GM12875 (cell line): ENCODE measurements around the gene WDR44.
"Not testable (repeated sequence)": the region's sequence is repeated elsewhere in the genome, so short reads cannot be mapped to it uniquely, and the experiment has no call there.

Experiments used
- H3K4me3 ChIP-seq: one replicate; pipeline ENCODE4 v1.5.1; 2011; ENCODE audit warnings: low read depth, low read length, control low read depth
- CTCF ChIP-seq: IDR thresholded peaks from 2 replicates; pipeline ENCODE4 v1.5.1; 2011; ENCODE audit warnings: low read depth, mild to moderate bottlenecking, control low read depth, inconsistent platforms, low read length, moderate library complexity, borderline replicate concordance; ENCODE audit not compliant: insufficient read depth

WDR44 gene

DNA sequence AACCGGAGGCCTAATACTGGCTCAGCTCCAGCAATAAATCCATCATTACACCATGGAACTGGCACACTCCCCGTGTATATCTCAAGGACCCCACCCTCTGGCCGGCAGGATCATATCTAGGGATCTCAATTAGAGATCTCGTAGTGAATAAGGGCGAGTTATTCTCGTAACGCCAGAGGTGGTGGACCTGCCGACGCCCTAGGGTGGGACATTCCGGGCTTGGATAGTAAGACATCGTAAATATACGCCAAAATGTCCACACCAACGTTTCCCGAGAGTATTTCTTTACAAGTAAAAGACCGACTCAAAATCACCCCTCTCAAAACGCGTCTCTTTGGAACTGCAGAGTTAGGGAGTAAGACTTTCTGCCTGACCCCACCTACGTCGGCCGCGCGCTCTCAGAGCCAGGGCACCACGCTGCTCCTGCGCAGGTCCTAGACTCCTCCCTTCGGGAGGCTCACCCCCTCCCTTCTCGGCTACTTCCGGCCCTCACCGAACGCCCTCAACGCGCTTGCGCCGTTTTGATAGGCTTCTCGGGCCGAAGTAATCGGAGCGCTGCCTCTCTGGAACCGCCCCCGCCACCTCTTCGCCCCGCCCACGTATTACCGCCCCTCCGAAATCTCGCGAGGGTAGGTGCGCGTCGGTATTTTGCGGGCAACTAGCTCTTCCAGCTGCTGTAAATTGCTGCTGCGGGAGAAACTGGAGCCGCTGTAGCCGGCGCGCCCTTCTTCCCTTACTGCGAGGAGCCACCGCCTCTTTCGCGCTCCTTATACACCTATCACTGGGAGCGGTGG is at the start of gene WDR44:
TSS of gene WDR44 (plus strand) at position 643 of the 794 bp plus-strand sequence. CDS start 398 bp downstream, outside the sequence.
- TF ChIP-seq CTCF: no peak
- peak within 1 kb of the TSS; percentile 80 for H3K4me3 ChIP-seq

GRCh38 chrX:118305827-118306226 is 40.1 kb upstream of the WDR44 start:
- H3K4me3 ChIP-seq: not testable (repeated sequence)

- H3K4me3 ChIP-seq: no peak overlapping the region
- no peak for TF ChIP-seq CTCF
Observed at GRCh38 chrX:118315529-118315928, 30.4 kb upstream of the WDR44 start.

DNA sequence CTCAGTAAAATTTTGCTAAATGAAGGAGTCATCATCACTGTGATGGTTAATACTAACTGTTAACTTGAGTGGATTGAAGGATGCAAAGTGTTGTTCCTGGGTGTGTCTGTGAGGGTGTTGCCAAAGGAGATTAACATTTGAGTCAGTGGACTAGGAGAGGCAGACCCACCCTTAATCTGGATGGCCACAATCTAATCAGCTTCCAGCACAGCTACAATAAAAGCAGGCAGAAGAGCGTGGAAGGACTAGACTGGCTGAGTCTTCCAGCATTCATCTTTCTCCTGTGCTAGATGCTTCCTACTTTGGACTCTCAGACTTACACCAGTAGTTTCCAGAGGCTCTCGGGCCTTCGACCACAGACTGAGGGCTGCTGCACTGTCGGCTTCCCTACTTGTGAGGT is 21.3 kb upstream of the WDR44 start:
- no peak overlapping the region for H3K4me3 ChIP-seq
- no peak for TF ChIP-seq CTCF

DNA sequence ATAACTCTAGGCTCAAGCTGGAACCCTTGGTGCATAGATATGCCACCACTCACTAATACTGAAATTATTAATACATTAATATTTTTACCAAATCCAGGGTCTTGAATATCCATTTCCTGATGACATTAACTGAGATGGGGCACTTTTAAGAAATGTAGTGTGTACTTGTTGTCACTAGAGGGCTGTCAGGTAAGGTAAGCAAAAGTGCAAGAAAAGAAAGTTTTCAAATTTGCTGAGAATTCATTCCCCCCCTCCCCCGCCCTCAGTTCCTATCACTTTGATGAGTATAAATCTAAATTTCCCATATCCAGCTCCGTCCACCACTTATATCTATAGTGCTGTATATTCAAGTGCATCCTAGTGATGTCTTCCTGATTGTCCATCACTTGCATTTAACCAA is 20.5 kb upstream of the WDR44 start:
- TF ChIP-seq CTCF: peak; percentile 24; the same call in 1 of the 2 replicates

DNA sequence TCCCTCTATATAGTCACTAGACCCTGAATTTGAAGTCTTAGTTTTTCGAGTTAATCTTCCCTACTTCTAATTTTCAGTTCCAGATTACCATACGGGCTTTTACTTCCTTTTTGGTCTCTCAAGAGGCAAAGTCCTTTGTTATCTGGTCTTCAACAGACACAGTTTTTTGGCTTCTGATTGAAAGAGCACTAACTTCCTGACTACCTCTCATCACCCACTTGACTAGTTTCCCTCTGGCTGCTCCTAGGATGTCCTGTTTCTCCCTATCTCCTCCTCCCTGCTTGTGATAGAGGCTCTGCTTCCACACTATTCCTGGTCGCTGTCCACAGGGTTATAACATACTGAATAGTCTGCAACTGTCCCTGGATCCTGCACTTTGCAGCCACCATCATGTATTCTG is 16.7 kb upstream of the WDR44 start:
- TF ChIP-seq CTCF: no peak
- H3K4me3 ChIP-seq: no peak overlapping the region

More for the DNA sequence above, 20.5 kb upstream of the WDR44 start:
- no peak overlapping the region for H3K4me3 ChIP-seq

- H3K4me3 ChIP-seq: no peak overlapping the region
- TF ChIP-seq CTCF: no peak
Observed at GRCh38 chrX:118337687-118338086, 8.2 kb upstream of the WDR44 start.
